ENCODE data around the gene TBC1D22A.
"Not testable (repeated sequence)": the region's sequence is repeated elsewhere in the genome, so short reads cannot be mapped to it uniquely, and the experiment has no call there.

TBC1D22A gene

GRCh38 chr22:46773076-46773475, 10.6 kb downstream of the TBC1D22A start:
- no peak for DNase-seq (ENCODE audit: low read depth, low spot score)

DNA sequence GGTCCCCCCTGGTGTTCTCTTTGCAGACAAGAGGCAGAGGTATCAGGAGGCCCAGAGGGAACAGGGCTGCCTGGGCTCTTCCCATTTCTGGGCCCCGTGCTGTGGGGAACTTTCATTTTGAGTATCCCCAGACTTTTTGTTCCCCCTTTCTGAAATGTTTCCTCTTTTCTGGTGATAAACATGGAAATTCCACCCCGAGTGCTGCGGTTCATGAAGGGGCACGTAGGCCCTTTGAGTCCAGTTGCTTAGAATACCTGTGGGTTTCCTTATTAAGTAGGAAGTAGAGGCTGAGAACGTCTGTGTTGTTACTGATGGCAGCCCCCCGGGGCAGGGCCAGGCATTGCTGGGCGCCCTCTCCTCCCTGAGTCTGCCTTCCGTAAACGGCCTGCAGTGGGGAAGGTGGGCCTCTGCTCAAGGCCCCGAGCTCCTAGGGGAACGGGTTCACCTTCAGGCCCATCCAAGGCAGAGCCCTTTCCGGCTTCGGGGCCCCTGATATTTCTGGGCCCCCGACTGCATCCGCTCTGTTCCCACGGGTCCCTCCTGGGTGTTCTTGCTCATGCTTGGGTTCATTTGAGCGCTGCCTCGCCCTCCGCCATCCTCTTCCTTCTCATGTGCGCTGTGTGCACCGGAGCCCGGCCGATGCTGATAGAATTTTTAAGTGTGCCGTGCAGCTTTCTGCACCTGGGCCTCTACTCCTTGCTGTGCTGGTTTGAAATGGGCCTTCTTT, 12.0 kb downstream of the TBC1D22A start:
- no peak for DNase-seq (ENCODE audit: low read depth, low spot score)

DNA sequence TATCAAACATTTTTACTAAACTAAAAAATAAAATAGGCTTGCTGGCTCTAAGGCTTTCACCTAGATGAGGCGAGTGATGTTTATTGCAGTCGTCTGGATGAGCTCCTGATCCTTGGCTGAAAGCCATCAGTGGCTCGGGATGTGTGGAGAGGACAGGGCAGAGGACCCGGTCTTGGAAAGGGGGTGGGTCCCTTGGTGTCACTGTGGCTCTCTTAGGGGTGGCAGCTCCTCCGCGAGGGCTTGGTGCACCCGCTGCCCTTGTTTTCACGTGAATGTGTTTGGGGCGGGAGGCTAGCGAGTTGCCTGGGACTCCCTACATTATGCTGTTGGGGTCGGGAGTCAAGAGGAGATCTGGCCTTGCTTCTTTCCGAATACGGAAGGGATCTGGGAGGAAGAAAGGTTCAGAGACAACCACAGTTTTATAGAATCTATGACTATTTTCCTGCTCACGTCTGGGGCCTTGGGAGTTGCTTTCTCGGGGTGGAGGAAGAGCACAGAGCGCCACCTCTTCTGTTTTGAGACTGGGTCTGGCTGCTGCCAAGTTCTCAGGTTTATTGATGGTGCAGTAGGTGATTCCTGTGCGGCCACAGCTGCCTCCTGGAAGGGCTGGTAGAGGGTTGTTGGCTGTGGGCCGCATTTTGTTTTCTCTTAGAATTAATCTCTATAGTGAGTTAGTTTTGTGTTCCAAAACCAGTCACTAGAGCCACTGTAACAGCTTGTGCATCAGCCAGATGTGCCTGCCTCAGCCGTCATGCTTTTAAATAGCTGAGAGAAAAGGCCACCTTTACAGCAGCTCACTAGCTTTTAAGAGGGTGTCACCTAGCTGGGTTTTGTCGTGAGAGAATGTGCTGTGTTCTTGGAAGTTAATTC, 12.8 kb downstream of the TBC1D22A start:
- no peak for DNase-seq (ENCODE audit: low read depth, low spot score)

GRCh38 chr22:46775850-46776826, 13.7 kb downstream of the TBC1D22A start:
- DNase-seq (ENCODE audit: low read depth, low spot score) = no peak

DNA sequence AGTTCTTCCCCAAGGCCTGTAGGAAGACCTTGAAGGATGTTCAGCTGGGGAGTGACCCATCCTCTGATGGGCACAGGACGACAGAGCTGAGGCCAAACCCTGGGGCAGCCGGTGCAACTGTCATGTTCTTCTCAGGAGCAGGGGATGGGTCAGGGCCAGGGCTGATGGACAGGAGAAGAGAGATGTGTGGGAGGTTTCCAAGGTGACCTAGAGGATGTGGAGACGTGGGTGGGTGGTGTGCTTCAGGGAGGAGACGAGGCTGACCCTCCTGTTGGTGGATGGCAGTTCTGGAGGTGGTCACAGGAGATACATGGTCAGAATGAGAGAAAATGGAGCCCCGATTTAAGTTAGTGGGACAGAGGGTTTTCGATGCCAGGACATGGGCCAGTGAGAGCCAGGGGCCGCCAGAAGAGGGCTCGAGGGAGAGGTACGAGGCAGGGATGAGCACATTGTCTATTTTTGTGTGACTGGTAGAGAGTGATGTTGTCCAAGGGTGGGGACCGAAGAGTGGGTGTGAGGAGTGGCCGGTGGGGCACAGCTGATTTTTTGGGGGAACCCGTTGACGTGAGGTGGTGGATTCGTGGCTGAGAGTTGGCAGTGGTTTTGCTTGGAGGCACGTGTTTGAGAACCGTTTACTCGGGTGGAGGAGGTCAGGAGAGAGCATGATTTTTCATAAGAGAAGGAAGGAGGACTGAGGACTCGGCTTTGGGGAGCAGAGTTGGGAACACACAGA, 14.6 kb downstream of the TBC1D22A start:
- DNase-seq (ENCODE audit: low read depth, low spot score) = no peak

GRCh38 chr22:46777609-46777970, 15.1 kb downstream of the TBC1D22A start:
- DNase-seq (ENCODE audit: low read depth, low spot score) = no peak

DNA sequence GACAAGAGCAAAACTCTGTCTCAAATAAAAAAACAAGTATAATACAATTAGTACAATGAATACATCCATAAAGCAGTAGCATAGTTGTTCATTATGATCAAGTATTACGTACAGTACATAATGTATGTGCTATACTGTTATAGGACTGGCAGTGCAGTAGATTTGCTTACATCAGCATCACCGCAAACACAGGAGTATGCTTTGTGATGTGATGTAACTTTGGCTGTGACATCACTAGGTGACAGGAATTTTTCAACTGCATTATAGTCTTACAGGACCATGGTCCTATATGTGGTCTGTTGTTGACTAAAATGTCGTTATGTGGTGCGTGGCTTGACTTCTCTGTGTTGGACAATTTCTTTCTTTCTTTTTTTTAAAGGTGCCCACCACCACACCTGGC, 16.6 kb downstream of the TBC1D22A start:
- no peak for DNase-seq (ENCODE audit: low read depth, low spot score)

- DNase-seq (ENCODE audit: low read depth, low spot score) = no peak
Observed at GRCh38 chr22:46779651-46780050, 17.2 kb downstream of the TBC1D22A start.

DNA sequence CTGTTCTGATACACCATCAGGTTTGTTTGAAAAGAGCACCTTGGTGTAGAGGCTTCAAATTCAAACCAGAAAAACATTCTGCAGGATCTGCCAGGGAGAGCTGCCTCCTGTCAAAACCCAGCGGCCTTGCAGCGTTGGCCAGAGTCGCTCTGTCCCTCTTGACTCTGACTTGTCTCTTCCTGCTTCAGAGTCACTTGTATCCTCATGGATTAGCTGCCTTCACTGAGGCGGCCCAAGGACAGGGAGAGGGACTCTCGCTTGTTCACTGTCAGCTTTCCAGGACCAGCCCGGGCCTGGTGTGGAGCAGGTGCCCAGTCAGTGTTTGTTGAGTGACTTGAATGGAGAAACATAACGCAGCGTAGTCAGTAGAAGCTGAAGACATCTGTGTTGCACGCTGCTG, 18.0 kb downstream of the TBC1D22A start:
- DNase-seq (ENCODE audit: low read depth, low spot score) = no peak

GRCh38 chr22:46781291-46781690, 18.8 kb downstream of the TBC1D22A start:
- no peak for DNase-seq (ENCODE audit: low read depth, low spot score)

- not testable (repeated sequence) for DNase-seq (ENCODE audit: low read depth, low spot score)
Observed at GRCh38 chr22:46782200-46782599, 19.8 kb downstream of the TBC1D22A start.

DNA sequence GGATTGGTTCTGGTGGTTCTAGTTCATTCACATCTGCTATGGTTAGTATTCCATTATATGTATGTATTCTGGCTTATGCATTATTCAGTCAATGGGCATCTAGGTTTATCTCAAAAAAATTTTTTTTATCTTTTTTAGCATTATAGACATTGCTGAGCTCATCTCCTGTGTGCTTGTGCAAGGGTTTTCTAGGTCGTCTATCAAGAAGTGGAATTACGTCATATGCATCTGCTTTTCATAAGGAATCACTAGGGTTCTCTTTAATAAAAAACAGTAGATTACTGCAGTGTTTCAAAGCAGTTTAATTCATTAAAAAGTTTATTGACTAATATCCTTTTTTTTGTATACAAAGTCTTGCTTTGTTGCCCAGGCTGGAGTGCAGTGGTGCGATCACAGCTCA, 21.3 kb downstream of the TBC1D22A start:
- DNase-seq (ENCODE audit: low read depth, low spot score) = no peak

DNA sequence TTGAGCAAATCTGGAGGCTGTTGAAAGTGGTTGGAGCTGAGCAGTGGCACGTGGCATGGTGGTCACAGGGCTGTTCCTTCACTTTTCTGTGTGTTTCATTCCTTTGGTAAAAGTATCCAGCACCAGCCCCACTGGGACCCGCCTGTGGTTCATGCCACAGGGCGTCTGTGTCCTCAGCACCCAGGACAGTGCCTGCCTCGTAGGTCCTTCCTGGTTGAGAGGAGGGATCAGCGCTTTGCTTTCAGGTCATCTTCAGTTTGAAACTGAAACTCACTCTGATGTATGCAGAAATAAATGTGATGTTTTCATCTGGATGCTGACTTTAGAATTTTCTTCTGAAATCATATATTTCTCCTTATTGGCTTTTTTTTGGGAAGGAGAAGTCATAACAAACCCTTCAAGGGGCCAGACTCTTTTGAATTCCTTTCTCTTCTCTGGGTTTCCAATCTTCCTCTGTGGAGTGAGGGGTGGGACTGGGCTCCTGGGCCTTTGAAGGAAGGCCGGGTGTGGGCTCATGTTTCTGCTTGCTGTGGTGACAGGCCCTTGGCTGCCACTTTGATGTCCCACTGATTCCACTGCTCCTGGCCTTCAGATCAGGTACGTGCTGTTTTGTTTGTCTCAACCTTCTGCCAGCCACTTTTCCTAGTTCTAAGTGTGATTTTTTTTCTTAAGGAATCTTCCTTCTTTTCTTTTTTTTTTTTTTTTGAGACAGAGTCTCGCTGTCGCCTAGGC, 26.2 kb downstream of the TBC1D22A start:
- no peak for DNase-seq (ENCODE audit: low read depth, low spot score)

DNA sequence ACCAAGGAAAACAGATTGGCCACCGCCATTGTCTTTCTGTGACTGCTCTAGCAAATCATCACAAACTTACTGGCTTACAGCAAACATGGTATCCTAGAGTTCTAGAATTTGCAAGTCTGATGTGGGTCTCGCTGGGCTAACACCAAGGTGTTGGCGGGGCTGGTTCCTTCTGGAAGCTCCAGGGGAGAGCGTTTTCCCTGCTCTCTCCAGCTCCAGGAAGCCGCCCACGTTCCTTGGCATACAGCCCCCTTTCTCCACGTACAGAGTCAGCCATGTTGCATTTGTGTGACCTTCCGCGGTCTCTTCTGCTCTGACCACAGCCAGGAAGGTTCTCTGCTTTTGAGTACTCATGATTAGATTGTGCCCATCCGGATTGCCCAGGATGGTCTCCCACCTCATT, 27.5 kb downstream of the TBC1D22A start:
- no peak for DNase-seq (ENCODE audit: low read depth, low spot score)

- no peak for DNase-seq (ENCODE audit: low read depth, low spot score)
Observed at GRCh38 chr22:46791201-46791731, 28.8 kb downstream of the TBC1D22A start.

DNA sequence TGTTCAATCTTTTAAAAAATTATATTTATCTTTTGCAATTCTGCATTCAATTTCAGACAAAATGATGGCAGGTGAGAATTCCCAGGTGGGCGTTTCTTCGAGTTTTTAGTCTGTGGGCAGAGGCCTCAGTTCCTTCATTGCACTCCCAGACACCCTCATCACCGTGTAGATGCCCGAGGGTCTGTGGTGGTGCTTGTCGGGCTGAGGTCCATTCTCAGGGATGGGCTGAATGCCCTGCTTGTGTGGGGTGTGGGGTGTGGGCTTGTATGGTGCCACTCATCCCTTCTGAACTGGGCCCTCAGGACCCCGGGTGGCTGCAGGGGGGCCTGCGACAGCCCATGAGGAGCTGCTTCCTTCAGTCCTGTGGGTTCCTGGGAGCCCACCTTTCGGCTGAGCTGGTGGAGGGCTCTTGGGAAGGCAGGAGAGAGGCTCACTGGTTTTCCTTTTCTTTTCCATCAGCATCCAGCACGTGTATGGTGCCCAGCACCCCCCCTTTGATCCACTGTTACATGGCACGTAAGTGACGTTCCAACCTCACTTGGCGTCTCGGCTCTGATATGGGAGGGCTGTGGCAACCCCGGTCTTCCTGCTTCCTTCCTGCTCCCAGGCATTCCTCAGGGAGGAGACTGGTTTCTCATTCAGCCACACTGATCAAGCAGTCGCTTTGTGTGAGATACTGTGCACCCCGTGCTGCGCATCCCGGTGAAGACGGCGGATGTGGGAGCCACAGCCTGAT, 29.8 kb downstream of the TBC1D22A start:
- DNase-seq (ENCODE audit: low read depth, low spot score) = no peak

- DNase-seq (ENCODE audit: low read depth, low spot score) = no peak
Observed at GRCh38 chr22:46792841-46793261, 30.4 kb downstream of the TBC1D22A start.

- no peak for DNase-seq (ENCODE audit: low read depth, low spot score)
Observed at GRCh38 chr22:46793497-46793896, 31.0 kb downstream of the TBC1D22A start.

- DNase-seq (ENCODE audit: low read depth, low spot score) = no peak
Observed at GRCh38 chr22:46794067-46794466, 31.6 kb downstream of the TBC1D22A start.
